GM23338 (cell line): ENCODE data around the gene HEPACAM. TPM values are rescaled to one million over a fixed set of nuclear protein-coding genes. Genes with fewer than 3 reads are reported as not detected.

Experiments used
- ATAC-seq: fragments of 200-7000 bp; cut with Tn5 transposase; 3 replicates; pipeline ENCODE4 v1.9.1; 2020
- DNase-seq: peaks from one replicate; pipeline ENCODE4 v3.0.0-alpha.2; 2015; ENCODE audit warnings: low spot score
- H2AFZ ChIP-seq: fragments of 200-600 bp; sonication (generic); 2 replicates; pipeline ENCODE4 v1.8.0; 2016; ENCODE audit warnings: antibody characterized with exemption, mild to moderate bottlenecking, moderate library complexity
- H3F3A ChIP-seq: fragments of 200-600 bp; sonication (generic); replicated peaks from 2 replicates; pipeline ENCODE4 v1.8.0; 2017; ENCODE audit warnings: antibody characterized with exemption, mixed run types, low read depth
- H3K27ac ChIP-seq: fragments of 200-600 bp; sonication (generic); 2 replicates; pipeline ENCODE4 v1.6.1; 2016; ENCODE audit warnings: low read depth
- H3K27me3 ChIP-seq: fragments of 200-600 bp; sonication (generic); 2 replicates; pipeline ENCODE4 v1.8.0; 2016; ENCODE audit warnings: mild to moderate bottlenecking, mixed run types, moderate library complexity; ENCODE audit not compliant: insufficient read depth
- H3K36me3 ChIP-seq: fragments of 200-600 bp; sonication (generic); 2 replicates; pipeline ENCODE4 v1.8.0; 2016; ENCODE audit warnings: mild to moderate bottlenecking; ENCODE audit not compliant: insufficient read depth
- H3K4me1 ChIP-seq: fragments of 200-600 bp; sonication (generic); 2 replicates; pipeline ENCODE4 v1.8.0; 2016; ENCODE audit warnings: mild to moderate bottlenecking, moderate library complexity; ENCODE audit not compliant: insufficient read depth
- H3K4me2 ChIP-seq: fragments of 200-600 bp; sonication (generic); 2 replicates; pipeline ENCODE4 v1.7.1; 2017; ENCODE audit warnings: mixed run types
- H3K4me3 ChIP-seq: fragments of 200-600 bp; sonication (generic); 2 replicates; pipeline ENCODE4 v1.6.1; 2016; ENCODE audit warnings: mixed run types
- H3K79me2 ChIP-seq: fragments of 200-600 bp; sonication (generic); replicated peaks from 2 replicates; pipeline ENCODE4 v1.8.0; 2017; ENCODE audit warnings: mild to moderate bottlenecking; ENCODE audit not compliant: insufficient read depth
- H3K9me2 ChIP-seq: fragments of 200-600 bp; sonication (generic); 2 replicates; pipeline ENCODE4 v1.8.0; 2017; ENCODE audit not compliant: insufficient read depth
- H4K20me1 ChIP-seq: fragments of 200-600 bp; sonication (generic); replicated peaks from 2 replicates; pipeline ENCODE4 v1.8.0; 2017; ENCODE audit warnings: mild to moderate bottlenecking; ENCODE audit not compliant: insufficient read depth
- H3K27ac Mint-ChIP-seq: 2 replicates; pipeline ENCODE4 v1.8.0; 2020; ENCODE audit warnings: inconsistent platforms, mild to moderate bottlenecking, moderate library complexity, mixed read lengths
- H3K27me3 Mint-ChIP-seq: 3 replicates; pipeline ENCODE4 v1.8.0; 2022; ENCODE audit warnings: low read depth, mild to moderate bottlenecking, moderate library complexity, mixed read lengths, inconsistent platforms; ENCODE audit not compliant: insufficient read depth, poor library complexity
- H3K36me3 Mint-ChIP-seq: 3 replicates; pipeline ENCODE4 v1.8.0; 2021; ENCODE audit warnings: low read depth, mild to moderate bottlenecking, inconsistent platforms, moderate library complexity, mixed read lengths
- H3K4me1 Mint-ChIP-seq: 3 replicates; pipeline ENCODE4 v1.8.0; 2020; ENCODE audit warnings: mild to moderate bottlenecking, inconsistent platforms, mixed read lengths
- H3K4me3 Mint-ChIP-seq: 3 replicates; pipeline ENCODE4 v1.8.0; 2021; ENCODE audit warnings: moderate library complexity, mild to moderate bottlenecking, inconsistent platforms, mixed read lengths
- H3K9me3 Mint-ChIP-seq: 3 replicates; pipeline ENCODE4 v1.8.0; 2020; ENCODE audit warnings: moderate library complexity, mild to moderate bottlenecking, inconsistent platforms, mixed read lengths
- CTCF ChIP-seq, 2 experiments: fragments of 200-600 bp in 1 of 2; sonication (generic) in 1 of 2; conservative IDR thresholded peaks; 2 replicates each; pipeline versions ENCODE4 v1.5.1 to v1.6.1; 2016 to 2017; ENCODE audit warnings: antibody characterized with exemption in 2 of 2, low read depth in 2 of 2, mild to moderate bottlenecking in 2 of 2, moderate library complexity in 1 of 2
- ETS1 ChIP-seq: IDR thresholded peaks from 2 replicates; pipeline ENCODE4 v1.6.1; 2016; ENCODE audit warnings: antibody characterized with exemption
- EZH2 ChIP-seq: fragments of 200-600 bp; sonication (generic); IDR thresholded peaks from one replicate; pipeline ENCODE4 v1.8.0; 2017; ENCODE audit warnings: antibody characterized with exemption, mild to moderate bottlenecking, low read depth; ENCODE audit not compliant: unreplicated experiment
- EZH2phosphoT487 ChIP-seq: fragments of 200-600 bp; sonication (generic); IDR thresholded peaks from one replicate; pipeline ENCODE4 v1.8.1; 2018; ENCODE audit warnings: antibody characterized with exemption; ENCODE audit not compliant: unreplicated experiment
- JUNB ChIP-seq: IDR thresholded peaks from one replicate; pipeline ENCODE4 v1.6.1; 2016; ENCODE audit warnings: antibody characterized with exemption; ENCODE audit not compliant: unreplicated experiment
- NANOG ChIP-seq: IDR thresholded peaks from 2 replicates; pipeline ENCODE4 v1.6.1; 2016; ENCODE audit warnings: antibody characterized with exemption, borderline replicate concordance
- POLR2AphosphoS5 ChIP-seq: IDR thresholded peaks from 2 replicates; pipeline ENCODE4 v1.6.1; 2016; ENCODE audit warnings: antibody characterized with exemption, low read depth
- STAT1 ChIP-seq: IDR thresholded peaks from one replicate; pipeline ENCODE4 v1.6.1; 2016; ENCODE audit warnings: antibody characterized with exemption; ENCODE audit not compliant: unreplicated experiment
- ZNF114 ChIP-seq: fragments of 250-450 bp; sonication (Bioruptor Pico); IDR thresholded peaks from 2 replicates; pipeline ENCODE4 v1.5.0; 2020; ENCODE audit warnings: mild to moderate bottlenecking, moderate library complexity
- ZNF462 ChIP-seq: fragments of 250-450 bp; sonication (Bioruptor Pico); IDR thresholded peaks from 2 replicates; pipeline ENCODE4 v1.5.0; 2020; ENCODE audit warnings: mild to moderate bottlenecking, moderate library complexity
- polyA plus RNA-seq: library from polyadenylated mRNA; unstranded; fragments of >200 nt; fragmentation: Nextera tagmentation; extraction: Ambion mirVana; gene quantifications from 2 replicates; pipeline ENCODE4 v1.2.1, GENCODE V29; 2016
- total RNA-seq: library from RNA; depleted of rRNA; stranded (reverse); fragments of >200 nt; shearing (Covaris generic); gene quantifications from 2 replicates; pipeline ENCODE4 v1.2.3, GENCODE V29; 2014
- TF ChIP-seq, protein P1 (sequence below): IDR thresholded peaks from one replicate; pipeline ENCODE4 v1.6.1; 2018; ENCODE audit warnings: antibody characterized with exemption; ENCODE audit not compliant: unreplicated experiment

The HEPACAM gene
- total and polyA plus RNA-seq, 2 experiments from 2014 or later = 0.17 TPM; not detected in 1

- Mint-ChIP-seq H3K4me3 (no peak overlapping the region), H3K9me3 (no peaks in the 10 kb centered on the region; the same call in 2 of the 3 replicates), H3K27ac (no peak overlapping the region), H3K36me3 (no peaks in the 10 kb centered on the region), H3K27me3 (peaks cover 39% of the 10 kb centered on the region), H3K4me1 (peaks cover 26% of the 10 kb centered on the region)
- ATAC-seq (no peak), DNase-seq (no peak)
- no peak overlapping the region for H3K4me3 ChIP-seq
- no peak overlapping the region for H3K4me2 ChIP-seq
- no peaks in the 10 kb centered on the region for H3F3A ChIP-seq
- H4K20me1 ChIP-seq = no peaks in the 10 kb centered on the region
- H3K9me2 ChIP-seq = peaks cover 2% of the 10 kb centered on the region; the same call in 1 of the 2 replicates
- H3K4me1 ChIP-seq = peaks cover 13% of the 10 kb centered on the region; the same call in 1 of the 2 replicates
- H2AFZ ChIP-seq = no peak overlapping the region
- H3K79me2 ChIP-seq = no peaks in the 10 kb centered on the region
- H3K36me3 ChIP-seq = no peaks in the 10 kb centered on the region
- TF ChIP-seq, protein P1, sequence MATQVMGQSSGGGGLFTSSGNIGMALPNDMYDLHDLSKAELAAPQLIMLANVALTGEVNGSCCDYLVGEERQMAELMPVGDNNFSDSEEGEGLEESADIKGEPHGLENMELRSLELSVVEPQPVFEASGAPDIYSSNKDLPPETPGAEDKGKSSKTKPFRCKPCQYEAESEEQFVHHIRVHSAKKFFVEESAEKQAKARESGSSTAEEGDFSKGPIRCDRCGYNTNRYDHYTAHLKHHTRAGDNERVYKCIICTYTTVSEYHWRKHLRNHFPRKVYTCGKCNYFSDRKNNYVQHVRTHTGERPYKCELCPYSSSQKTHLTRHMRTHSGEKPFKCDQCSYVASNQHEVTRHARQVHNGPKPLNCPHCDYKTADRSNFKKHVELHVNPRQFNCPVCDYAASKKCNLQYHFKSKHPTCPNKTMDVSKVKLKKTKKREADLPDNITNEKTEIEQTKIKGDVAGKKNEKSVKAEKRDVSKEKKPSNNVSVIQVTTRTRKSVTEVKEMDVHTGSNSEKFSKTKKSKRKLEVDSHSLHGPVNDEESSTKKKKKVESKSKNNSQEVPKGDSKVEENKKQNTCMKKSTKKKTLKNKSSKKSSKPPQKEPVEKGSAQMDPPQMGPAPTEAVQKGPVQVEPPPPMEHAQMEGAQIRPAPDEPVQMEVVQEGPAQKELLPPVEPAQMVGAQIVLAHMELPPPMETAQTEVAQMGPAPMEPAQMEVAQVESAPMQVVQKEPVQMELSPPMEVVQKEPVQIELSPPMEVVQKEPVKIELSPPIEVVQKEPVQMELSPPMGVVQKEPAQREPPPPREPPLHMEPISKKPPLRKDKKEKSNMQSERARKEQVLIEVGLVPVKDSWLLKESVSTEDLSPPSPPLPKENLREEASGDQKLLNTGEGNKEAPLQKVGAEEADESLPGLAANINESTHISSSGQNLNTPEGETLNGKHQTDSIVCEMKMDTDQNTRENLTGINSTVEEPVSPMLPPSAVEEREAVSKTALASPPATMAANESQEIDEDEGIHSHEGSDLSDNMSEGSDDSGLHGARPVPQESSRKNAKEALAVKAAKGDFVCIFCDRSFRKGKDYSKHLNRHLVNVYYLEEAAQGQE = no peak
- TF ChIP-seq ZNF462 (CRISPR knock-in tag) (no peak), ZNF114 (CRISPR knock-in tag) (no peak), JUNB (no peak), STAT1 (no peak), CTCF (conservative IDR thresholded peaks at IDR 0.05; ENCODE audit: low read depth in 2 of 2) (no peak), EZH2 (no peak), ETS1 (no peak), EZH2phosphoT487 (no peak), POLR2AphosphoS5 (no peak), NANOG (no peak)
- H3K27me3 ChIP-seq = peaks cover 35% of the 10 kb centered on the region
- H3K27ac ChIP-seq = no peak overlapping the region
Observed at GRCh38 chr11:124878759-124879492, 56.9 kb downstream of the HEPACAM start.
